ENCODE measurements around the gene EEIG2.

- TF ChIP-seq BHLHE40 (IDR thresholded peaks at IDR 0.05; ENCODE audit: low read depth, low read length) (no peak), POLR2A (IDR thresholded peaks at IDR 0.05; ENCODE audit: low read length) (no peak; the same call in 1 of the 2 replicates), HDAC2 (IDR thresholded peaks at IDR 0.05) (no peak), CEBPB (IDR thresholded peaks at IDR 0.05) (no peak)
- TF ChIP-seq, protein P1, sequence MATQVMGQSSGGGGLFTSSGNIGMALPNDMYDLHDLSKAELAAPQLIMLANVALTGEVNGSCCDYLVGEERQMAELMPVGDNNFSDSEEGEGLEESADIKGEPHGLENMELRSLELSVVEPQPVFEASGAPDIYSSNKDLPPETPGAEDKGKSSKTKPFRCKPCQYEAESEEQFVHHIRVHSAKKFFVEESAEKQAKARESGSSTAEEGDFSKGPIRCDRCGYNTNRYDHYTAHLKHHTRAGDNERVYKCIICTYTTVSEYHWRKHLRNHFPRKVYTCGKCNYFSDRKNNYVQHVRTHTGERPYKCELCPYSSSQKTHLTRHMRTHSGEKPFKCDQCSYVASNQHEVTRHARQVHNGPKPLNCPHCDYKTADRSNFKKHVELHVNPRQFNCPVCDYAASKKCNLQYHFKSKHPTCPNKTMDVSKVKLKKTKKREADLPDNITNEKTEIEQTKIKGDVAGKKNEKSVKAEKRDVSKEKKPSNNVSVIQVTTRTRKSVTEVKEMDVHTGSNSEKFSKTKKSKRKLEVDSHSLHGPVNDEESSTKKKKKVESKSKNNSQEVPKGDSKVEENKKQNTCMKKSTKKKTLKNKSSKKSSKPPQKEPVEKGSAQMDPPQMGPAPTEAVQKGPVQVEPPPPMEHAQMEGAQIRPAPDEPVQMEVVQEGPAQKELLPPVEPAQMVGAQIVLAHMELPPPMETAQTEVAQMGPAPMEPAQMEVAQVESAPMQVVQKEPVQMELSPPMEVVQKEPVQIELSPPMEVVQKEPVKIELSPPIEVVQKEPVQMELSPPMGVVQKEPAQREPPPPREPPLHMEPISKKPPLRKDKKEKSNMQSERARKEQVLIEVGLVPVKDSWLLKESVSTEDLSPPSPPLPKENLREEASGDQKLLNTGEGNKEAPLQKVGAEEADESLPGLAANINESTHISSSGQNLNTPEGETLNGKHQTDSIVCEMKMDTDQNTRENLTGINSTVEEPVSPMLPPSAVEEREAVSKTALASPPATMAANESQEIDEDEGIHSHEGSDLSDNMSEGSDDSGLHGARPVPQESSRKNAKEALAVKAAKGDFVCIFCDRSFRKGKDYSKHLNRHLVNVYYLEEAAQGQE (IDR thresholded peaks at IDR 0.05), result no peak
- TF ChIP-seq, protein P2, sequence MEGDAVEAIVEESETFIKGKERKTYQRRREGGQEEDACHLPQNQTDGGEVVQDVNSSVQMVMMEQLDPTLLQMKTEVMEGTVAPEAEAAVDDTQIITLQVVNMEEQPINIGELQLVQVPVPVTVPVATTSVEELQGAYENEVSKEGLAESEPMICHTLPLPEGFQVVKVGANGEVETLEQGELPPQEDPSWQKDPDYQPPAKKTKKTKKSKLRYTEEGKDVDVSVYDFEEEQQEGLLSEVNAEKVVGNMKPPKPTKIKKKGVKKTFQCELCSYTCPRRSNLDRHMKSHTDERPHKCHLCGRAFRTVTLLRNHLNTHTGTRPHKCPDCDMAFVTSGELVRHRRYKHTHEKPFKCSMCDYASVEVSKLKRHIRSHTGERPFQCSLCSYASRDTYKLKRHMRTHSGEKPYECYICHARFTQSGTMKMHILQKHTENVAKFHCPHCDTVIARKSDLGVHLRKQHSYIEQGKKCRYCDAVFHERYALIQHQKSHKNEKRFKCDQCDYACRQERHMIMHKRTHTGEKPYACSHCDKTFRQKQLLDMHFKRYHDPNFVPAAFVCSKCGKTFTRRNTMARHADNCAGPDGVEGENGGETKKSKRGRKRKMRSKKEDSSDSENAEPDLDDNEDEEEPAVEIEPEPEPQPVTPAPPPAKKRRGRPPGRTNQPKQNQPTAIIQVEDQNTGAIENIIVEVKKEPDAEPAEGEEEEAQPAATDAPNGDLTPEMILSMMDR (IDR thresholded peaks at IDR 0.05), result peak; percentile 66
Observed at GRCh38 chr1:108559215-108560186, at the start of gene EEIG2.
